NCI-H82 (cell line): ENCODE results near the gene LMO7.
"Not testable (repeated sequence)": the region's sequence is repeated elsewhere in the genome, so short reads cannot be mapped to it uniquely, and the experiment has no call there.

Experiments
- DNase-seq: peaks from one replicate; lab custom pipeline; 2025; lab: John Stamatoyannopoulos, UW

Gene LMO7

GRCh38 chr13:75743072-75743471 is 106.9 kb downstream of the LMO7 start:
- DNase-seq, result not testable (repeated sequence)

GRCh38 chr13:75744127-75744526 is 108.0 kb downstream of the LMO7 start:
- DNase-seq, result no peak

- no peak for DNase-seq
Observed at GRCh38 chr13:75745387-75745786, 109.3 kb downstream of the LMO7 start.

GRCh38 chr13:75748874-75749273 is 112.7 kb downstream of the LMO7 start:
- no peak for DNase-seq

- peak; percentile 41 for DNase-seq
Observed at GRCh38 chr13:75749407-75749806, 113.3 kb downstream of the LMO7 start.

- no peak for DNase-seq
Observed at GRCh38 chr13:75751350-75751749, 115.2 kb downstream of the LMO7 start.

- DNase-seq, result no peak
Observed at GRCh38 chr13:75752826-75753225, 116.7 kb downstream of the LMO7 start.

GRCh38 chr13:75754936-75755335 is 118.8 kb downstream of the LMO7 start:
- DNase-seq, result no peak

GRCh38 chr13:75757336-75757735 is 121.2 kb downstream of the LMO7 start:
- DNase-seq, result no peak

- DNase-seq, result no peak
Observed at GRCh38 chr13:75759531-75759930, 123.4 kb downstream of the LMO7 start.

GRCh38 chr13:75760131-75761021 is 124.2 kb downstream of the LMO7 start:
- DNase-seq, result no peak

- no peak for DNase-seq
Observed at GRCh38 chr13:75761369-75761768, 125.2 kb downstream of the LMO7 start.

- no peak for DNase-seq
Observed at GRCh38 chr13:75762076-75762937, 126.2 kb downstream of the LMO7 start.

GRCh38 chr13:75762955-75763354 is 126.8 kb downstream of the LMO7 start:
- no peak for DNase-seq

GRCh38 chr13:75763512-75763911 is 127.4 kb downstream of the LMO7 start:
- no peak for DNase-seq

GRCh38 chr13:75764251-75764925 is 128.3 kb downstream of the LMO7 start:
- DNase-seq, result no peak

GRCh38 chr13:75764926-75765310 is 128.8 kb downstream of the LMO7 start:
- no peak for DNase-seq

- DNase-seq, result no peak
Observed at GRCh38 chr13:75766636-75767035, 130.5 kb downstream of the LMO7 start.

- peak; percentile 34 for DNase-seq
Observed at GRCh38 chr13:75769141-75769905, 133.2 kb downstream of the LMO7 start.

- DNase-seq, result no peak
Observed at GRCh38 chr13:75770164-75770563, 134.0 kb downstream of the LMO7 start.

GRCh38 chr13:75770592-75771011 is 134.5 kb downstream of the LMO7 start:
- no peak for DNase-seq

- no peak for DNase-seq
Observed at GRCh38 chr13:75771226-75771625, 135.1 kb downstream of the LMO7 start.
